ENCODE measurements around the gene KIF7.
"Not testable (repeated sequence)": the region's sequence is repeated elsewhere in the genome, so short reads cannot be mapped to it uniquely, and the experiment has no call there.

KIF7 gene

GRCh38 chr15:89654847-89655805, at the start of gene KIF7:
Gene KIF7 (minus strand): TSS chr15:89655467. CDS start chr15:89652930, 2,537 bp downstream.
- DNase-seq (ENCODE audit: low read depth in 2 of 2, low spot score in 1 of 2) = no peak

- DNase-seq (ENCODE audit: low read depth in 2 of 2, low spot score in 1 of 2) = no peak
Observed at GRCh38 chr15:89704411-89704810, 49.1 kb upstream of the KIF7 start.

- no peak for DNase-seq (ENCODE audit: low read depth in 2 of 2, low spot score in 1 of 2)
Observed at GRCh38 chr15:89695198-89695597, 39.9 kb upstream of the KIF7 start.

- DNase-seq (ENCODE audit: low read depth in 2 of 2, low spot score in 1 of 2) = no peak
Observed at GRCh38 chr15:89693696-89694095, 38.4 kb upstream of the KIF7 start.

GRCh38 chr15:89693091-89693490, 37.8 kb upstream of the KIF7 start:
- no peak for DNase-seq (ENCODE audit: low read depth in 2 of 2, low spot score in 1 of 2)

- DNase-seq (ENCODE audit: low read depth in 2 of 2, low spot score in 1 of 2) = peak; percentile 28 to 49
Observed at GRCh38 chr15:89690276-89691218, 35.3 kb upstream of the KIF7 start, which contains the start of the genes PEX11A and WDR93. Gene PEX11A (minus strand): TSS chr15:89690754. CDS start chr15:89690632, 122 bp downstream. Gene WDR93 (plus strand): TSS chr15:89690811. CDS start chr15:89701747, 10,936 bp downstream.

GRCh38 chr15:89689930-89690275, 34.6 kb upstream of the KIF7 start:
- DNase-seq (ENCODE audit: low read depth in 2 of 2, low spot score in 1 of 2) = not testable (repeated sequence)

- no peak for DNase-seq (ENCODE audit: low read depth in 2 of 2, low spot score in 1 of 2)
Observed at GRCh38 chr15:89686522-89686921, 31.3 kb upstream of the KIF7 start.

GRCh38 chr15:89685995-89686394, 30.7 kb upstream of the KIF7 start:
- no peak for DNase-seq (ENCODE audit: low read depth in 2 of 2, low spot score in 1 of 2)

GRCh38 chr15:89681146-89681545, 25.9 kb upstream of the KIF7 start:
- no peak for DNase-seq (ENCODE audit: low read depth in 2 of 2, low spot score in 1 of 2)

- no peak for DNase-seq (ENCODE audit: low read depth in 2 of 2, low spot score in 1 of 2)
Observed at GRCh38 chr15:89680282-89680873, 25.1 kb upstream of the KIF7 start.

- DNase-seq (ENCODE audit: low read depth in 2 of 2, low spot score in 1 of 2) = no peak
Observed at GRCh38 chr15:89679212-89679611, 23.9 kb upstream of the KIF7 start, which contains the start of gene PLIN1. Gene PLIN1 (minus strand): TSS chr15:89679367. CDS start chr15:89677489, 1,878 bp downstream.

- no peak for DNase-seq (ENCODE audit: low read depth in 2 of 2, low spot score in 1 of 2)
Observed at GRCh38 chr15:89677381-89677780, 22.1 kb upstream of the KIF7 start.

GRCh38 chr15:89675606-89676005, 20.3 kb upstream of the KIF7 start:
- no peak for DNase-seq (ENCODE audit: low read depth in 2 of 2, low spot score in 1 of 2)

GRCh38 chr15:89674526-89674925, 19.3 kb upstream of the KIF7 start:
- no peak for DNase-seq (ENCODE audit: low read depth in 2 of 2, low spot score in 1 of 2)

GRCh38 chr15:89673165-89673512, 17.9 kb upstream of the KIF7 start:
- DNase-seq (ENCODE audit: low read depth in 2 of 2, low spot score in 1 of 2) = no peak

GRCh38 chr15:89672221-89673164, 17.2 kb upstream of the KIF7 start:
- DNase-seq (ENCODE audit: low read depth in 2 of 2, low spot score in 1 of 2) = no peak

- no peak for DNase-seq (ENCODE audit: low read depth in 2 of 2, low spot score in 1 of 2)
Observed at GRCh38 chr15:89671687-89672086, 16.4 kb upstream of the KIF7 start.

- no peak for DNase-seq (ENCODE audit: low read depth in 2 of 2, low spot score in 1 of 2)
Observed at GRCh38 chr15:89670971-89671560, 15.8 kb upstream of the KIF7 start.

GRCh38 chr15:89669941-89670340, 14.7 kb upstream of the KIF7 start:
- DNase-seq (ENCODE audit: low read depth in 2 of 2, low spot score in 1 of 2) = no peak
